Measurements from ENCODE around the gene ZBP1.

ZBP1 gene

GRCh38 chr20:57620999-57621398 is 773 bp upstream of the ZBP1 start:
- DNase-seq (ENCODE audit: insufficient read length, low spot score) (no peak), FAIRE-seq (no peak)

- no peak for DNase-seq (ENCODE audit: insufficient read length, low spot score)
- peak; percentile 90 for FAIRE-seq
These were observed 985 bp downstream of the ZBP1 start for GRCh38 chr20:57619051-57619831.

- DNase-seq (ENCODE audit: insufficient read length, low spot score) (no peak), FAIRE-seq (peak; percentile 79)
These were observed 1.5 kb downstream of the ZBP1 start for GRCh38 chr20:57618764-57619050.

GRCh38 chr20:57618091-57618763 is 2.0 kb downstream of the ZBP1 start:
- DNase-seq (ENCODE audit: insufficient read length, low spot score) (peak; percentile 79), FAIRE-seq (peak; percentile 52)

GRCh38 chr20:57617079-57617795 is 3.0 kb downstream of the ZBP1 start:
- peak; percentile 92 for FAIRE-seq
- no peak for DNase-seq (ENCODE audit: insufficient read length, low spot score)

GRCh38 chr20:57616143-57616951 is 3.9 kb downstream of the ZBP1 start:
- FAIRE-seq (peak; percentile 80), DNase-seq (ENCODE audit: insufficient read length, low spot score) (no peak)

- FAIRE-seq (no peak), DNase-seq (ENCODE audit: insufficient read length, low spot score) (no peak)
These were observed 4.8 kb downstream of the ZBP1 start for GRCh38 chr20:57615445-57615811.

- FAIRE-seq (peak; percentile 82), DNase-seq (ENCODE audit: insufficient read length, low spot score) (no peak)
These were observed 5.5 kb downstream of the ZBP1 start for GRCh38 chr20:57614490-57615444.

GRCh38 chr20:57613481-57613921 is 6.7 kb downstream of the ZBP1 start:
- DNase-seq (ENCODE audit: insufficient read length, low spot score) (no peak), FAIRE-seq (peak; percentile 75)

GRCh38 chr20:57612916-57613315 is 7.3 kb downstream of the ZBP1 start:
- no peak for DNase-seq (ENCODE audit: insufficient read length, low spot score)
- FAIRE-seq = no peak

- no peak for DNase-seq (ENCODE audit: insufficient read length, low spot score)
- peak; percentile 86 for FAIRE-seq
These were observed 7.8 kb downstream of the ZBP1 start for GRCh38 chr20:57612436-57612835.

GRCh38 chr20:57611586-57612311 is 8.5 kb downstream of the ZBP1 start:
- no peak for DNase-seq (ENCODE audit: insufficient read length, low spot score)
- FAIRE-seq = peak; percentile 48

GRCh38 chr20:57610261-57610952 is 9.8 kb downstream of the ZBP1 start:
- FAIRE-seq (peak; percentile 44), DNase-seq (ENCODE audit: insufficient read length, low spot score) (no peak)

- peak; percentile 83 for FAIRE-seq
- DNase-seq (ENCODE audit: insufficient read length, low spot score) = no peak
These were observed 10.4 kb downstream of the ZBP1 start for GRCh38 chr20:57609842-57610167.

GRCh38 chr20:57609086-57609841 is 11.0 kb downstream of the ZBP1 start:
- DNase-seq (ENCODE audit: insufficient read length, low spot score) (no peak), FAIRE-seq (peak; percentile 46)

- DNase-seq (ENCODE audit: insufficient read length, low spot score) (no peak), FAIRE-seq (no peak)
These were observed 11.7 kb downstream of the ZBP1 start for GRCh38 chr20:57608516-57608915.

- FAIRE-seq = peak; percentile 52
- DNase-seq (ENCODE audit: insufficient read length, low spot score) = no peak
These were observed 14.3 kb downstream of the ZBP1 start for GRCh38 chr20:57605878-57606277.

- DNase-seq (ENCODE audit: insufficient read length, low spot score) = no peak
- FAIRE-seq = peak; percentile 95
These were observed 15.2 kb downstream of the ZBP1 start for GRCh38 chr20:57605045-57605444.

Measured in HTR-8/SVneo (cell line).